Activated CD4-positive, alpha-beta T cell treated with anti-CD3 and anti-CD28 coated beads for 48 hours (primary cell): Measurements from ENCODE around the gene ROBO1.

ENCODE experiments used
- DNase-seq: peaks from one replicate; pipeline ENCODE4 v3.0.0-alpha.2; 2020

Gene ROBO1

DNA sequence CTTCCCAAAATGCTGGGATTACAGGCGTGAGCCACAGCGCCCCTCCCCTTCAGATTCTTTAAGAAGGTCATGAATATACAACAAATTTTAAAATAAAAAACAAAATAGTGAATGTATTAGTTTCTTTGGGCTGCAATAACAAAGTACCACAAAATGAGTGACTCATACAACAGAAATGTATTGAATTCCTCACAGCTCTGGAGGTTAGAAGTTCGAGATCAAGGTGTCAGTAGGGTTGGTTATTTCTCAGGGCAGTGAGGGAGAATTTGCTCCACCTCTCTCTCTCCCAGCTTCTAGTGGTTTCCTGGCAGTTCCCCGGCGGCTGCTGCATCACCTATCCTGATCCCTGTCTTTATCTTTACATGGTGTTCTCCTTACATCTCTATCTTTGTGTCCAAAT lies 804.0 kb downstream of the ROBO1 start:
- DNase-seq, result no peak

DNA sequence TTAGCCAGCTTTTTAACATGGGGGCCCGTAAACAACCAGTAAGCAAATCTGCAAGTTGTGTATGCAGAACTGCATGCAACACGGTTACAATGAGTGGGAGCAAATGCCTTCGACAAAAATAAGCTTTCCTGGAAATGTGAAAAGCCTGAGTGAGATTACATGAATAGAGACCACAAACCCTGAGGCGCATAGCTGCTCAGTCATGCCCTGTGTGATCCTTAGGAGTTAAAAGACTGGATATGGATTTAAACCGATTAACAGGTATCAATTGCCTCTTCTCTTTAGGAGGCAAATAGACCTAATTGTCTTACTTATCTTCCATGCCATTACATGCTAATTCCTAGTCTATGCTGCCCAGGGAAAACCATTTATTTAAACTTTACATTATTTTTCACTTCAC lies 810.3 kb downstream of the ROBO1 start:
- no peak for DNase-seq

DNA sequence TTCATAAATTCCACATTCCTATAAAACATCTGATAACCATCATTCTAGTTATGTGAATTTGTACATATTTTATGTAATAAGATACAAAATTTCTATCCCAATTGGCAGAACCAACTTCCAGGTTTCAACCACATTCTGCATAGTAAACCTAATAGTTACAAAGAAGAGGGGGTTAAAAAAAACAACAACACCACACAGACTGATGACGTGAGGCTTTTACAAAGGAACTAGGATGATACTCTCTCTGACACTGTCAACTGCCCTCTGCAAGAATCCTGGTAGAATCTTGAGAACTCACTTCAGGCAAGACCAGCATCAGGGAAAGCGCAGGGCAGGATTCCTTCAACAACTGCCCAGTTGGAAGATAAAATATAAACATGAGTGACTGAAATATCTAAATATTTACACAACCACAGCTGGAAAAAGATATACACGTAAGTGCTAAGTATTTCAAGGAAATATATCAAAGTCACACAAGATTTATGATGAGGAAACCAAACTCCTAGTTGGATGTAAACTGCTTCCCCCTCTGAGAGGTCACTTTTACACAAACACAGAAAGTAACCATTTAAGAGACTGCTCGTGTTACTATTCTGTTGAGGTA lies 816.4 kb downstream of the ROBO1 start:
- DNase-seq, result no peak

DNA sequence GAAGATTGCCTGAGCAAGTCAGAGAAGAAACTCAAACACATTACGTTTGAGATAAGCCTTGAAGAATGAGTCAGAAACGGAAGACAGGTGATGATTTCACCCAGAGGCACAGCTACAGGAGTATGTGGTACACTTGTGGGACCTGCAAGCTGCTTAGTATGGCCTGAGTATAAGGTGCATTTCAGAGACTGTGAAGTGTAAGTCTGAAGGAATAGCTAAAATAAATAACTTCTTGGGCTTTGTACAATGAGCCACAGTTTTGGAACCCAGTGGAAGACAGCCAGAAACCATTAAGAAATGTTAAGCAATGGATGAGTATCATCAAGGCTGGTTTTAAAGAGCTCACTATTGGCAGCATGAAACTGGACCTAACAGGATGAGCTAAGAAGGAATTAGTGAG lies 826.2 kb downstream of the ROBO1 start:
- no peak for DNase-seq

DNA sequence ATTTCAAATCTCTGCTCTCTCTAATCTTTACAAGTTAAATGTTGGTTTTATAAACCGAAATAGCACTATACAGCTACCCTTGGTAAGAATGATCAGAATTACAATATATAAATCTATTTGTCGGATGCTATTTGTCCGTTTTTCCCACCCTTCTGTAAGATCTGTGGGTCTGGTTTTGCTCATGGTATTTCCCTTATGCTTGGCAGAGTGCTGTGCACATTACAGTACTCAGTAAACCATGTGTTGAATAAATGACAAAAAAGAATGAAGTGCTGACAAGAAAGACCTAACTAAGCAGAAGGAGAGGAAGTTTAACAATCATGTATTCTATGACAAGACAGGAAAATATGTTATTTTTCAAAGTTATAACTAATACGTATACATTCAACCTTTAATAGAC lies 827.2 kb downstream of the ROBO1 start:
- DNase-seq, result no peak

DNA sequence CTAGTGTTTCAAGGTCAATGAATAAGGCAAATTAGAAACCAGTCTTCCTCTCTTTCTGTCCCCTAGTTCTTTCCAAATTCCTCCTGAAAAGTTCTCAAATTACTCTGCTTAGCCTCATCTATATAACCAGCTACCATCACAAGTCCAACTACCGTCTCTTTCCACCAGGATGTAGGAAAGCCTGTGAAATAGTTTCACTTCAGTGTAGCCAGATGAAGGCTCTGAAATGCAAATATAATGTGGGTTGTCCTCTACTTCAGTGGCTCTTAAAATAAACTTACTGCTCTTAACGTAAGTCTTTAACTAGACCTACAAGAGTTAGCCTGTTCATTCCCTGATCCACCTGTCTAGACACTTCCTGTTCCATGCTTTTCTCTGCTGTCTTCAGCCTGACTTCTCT lies 827.7 kb downstream of the ROBO1 start:
- DNase-seq, result no peak

DNA sequence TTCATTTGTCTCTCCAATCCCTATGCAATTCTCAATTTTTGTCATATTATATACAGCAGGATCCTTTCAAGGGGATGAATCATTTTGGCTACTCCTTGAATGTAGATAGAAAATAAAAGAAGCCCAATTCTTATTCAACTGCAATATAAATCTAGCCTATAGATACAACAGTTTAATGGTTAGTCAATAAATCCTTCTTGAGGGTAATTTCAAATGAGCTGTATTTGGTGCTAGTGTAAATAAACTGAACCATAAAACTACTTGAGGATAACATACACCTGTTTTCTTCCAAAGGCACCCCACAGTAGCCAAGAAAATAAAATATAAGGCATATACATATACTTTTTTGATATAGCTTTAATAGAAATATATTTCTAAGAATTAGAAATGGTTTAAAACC lies 830.3 kb downstream of the ROBO1 start:
- no peak for DNase-seq

DNA sequence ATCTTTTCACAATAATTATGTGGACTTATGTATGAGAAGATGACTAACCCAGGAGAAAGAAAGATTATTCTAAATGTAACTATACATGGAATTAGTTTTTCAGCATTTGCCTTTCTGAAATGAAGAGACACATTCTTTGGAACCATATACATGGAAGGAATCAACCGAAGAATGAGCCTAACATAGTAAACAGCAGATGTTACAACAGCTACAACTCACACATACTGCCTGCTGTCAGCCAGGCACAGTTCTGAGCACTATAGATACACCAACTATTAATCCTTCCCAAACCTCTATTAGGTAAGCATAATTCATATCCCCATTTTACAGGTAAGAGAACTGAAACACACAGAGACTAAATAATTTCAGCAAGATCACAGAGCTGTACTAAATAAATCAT lies 840.0 kb downstream of the ROBO1 start:
- DNase-seq, result no peak

DNA sequence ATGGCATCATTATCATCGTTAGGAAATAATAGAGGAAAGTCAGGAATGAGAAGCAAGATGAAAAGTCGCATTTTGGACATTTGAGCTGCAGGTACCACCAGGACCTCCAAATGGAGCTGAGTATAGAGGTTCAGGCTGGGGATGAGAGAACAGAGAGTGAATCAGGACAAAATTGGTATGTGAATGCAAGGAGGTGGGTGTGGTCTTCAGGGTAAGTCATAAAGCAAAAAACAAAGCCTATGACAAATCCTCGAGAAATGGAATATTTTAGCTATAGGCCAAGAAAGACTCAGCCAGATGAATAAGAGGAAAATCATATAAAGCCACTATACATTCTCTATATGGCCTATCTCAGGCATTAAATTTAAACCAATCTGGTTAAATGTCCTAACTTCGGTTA lies 841.3 kb downstream of the ROBO1 start:
- no peak for DNase-seq

DNA sequence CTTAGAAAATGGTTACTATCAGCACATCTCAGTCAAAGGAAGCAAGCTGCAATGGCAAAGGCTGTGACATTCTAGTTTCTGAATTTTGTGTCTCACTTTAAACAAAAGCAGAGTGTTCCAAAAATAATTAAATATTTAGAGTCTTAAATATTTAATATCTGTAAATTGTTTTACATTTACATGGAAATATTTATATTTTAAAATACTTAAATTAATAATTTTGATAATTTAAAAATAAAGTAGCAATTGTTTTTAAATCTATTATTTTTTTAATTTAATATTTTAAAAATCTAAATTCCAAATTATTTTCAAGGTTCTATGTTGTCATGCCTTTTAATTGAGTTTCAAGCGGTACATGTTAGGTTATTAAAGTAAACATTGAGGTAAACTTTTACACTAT lies 843.1 kb downstream of the ROBO1 start:
- no peak for DNase-seq

DNA sequence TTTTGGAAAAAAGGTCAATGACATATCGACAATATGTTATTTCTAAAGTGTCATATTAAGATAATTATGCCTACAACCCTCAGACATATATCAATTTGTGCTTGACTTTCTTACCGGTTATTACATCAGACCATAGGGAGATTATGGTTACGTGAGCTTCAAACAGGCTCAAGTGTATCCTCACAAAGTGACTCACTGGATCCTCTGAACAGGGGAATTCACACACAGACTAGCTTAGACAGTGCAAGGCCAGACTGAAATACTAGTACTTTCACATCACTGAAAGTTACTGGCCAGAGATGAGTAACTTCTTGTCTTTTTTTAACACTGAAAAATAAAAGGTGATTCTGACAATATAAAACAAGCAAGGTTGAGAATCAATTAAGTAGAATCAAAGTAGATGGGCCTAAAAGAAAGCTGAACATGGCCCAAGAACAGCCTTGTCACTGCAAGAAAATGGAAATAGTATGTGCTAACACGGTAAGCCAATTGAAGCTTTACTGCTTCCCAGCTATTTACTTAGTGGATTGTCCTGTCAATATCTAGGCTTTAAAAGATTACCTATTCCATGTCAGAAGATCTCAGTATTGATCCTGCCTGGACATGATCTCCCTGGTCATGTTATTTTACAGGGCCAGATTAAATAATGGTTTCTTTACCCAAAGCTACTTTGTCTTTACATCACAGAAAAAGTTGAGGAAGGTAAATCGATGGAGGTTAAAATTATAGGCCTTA lies 848.6 kb downstream of the ROBO1 start:
- DNase-seq, result no peak

DNA sequence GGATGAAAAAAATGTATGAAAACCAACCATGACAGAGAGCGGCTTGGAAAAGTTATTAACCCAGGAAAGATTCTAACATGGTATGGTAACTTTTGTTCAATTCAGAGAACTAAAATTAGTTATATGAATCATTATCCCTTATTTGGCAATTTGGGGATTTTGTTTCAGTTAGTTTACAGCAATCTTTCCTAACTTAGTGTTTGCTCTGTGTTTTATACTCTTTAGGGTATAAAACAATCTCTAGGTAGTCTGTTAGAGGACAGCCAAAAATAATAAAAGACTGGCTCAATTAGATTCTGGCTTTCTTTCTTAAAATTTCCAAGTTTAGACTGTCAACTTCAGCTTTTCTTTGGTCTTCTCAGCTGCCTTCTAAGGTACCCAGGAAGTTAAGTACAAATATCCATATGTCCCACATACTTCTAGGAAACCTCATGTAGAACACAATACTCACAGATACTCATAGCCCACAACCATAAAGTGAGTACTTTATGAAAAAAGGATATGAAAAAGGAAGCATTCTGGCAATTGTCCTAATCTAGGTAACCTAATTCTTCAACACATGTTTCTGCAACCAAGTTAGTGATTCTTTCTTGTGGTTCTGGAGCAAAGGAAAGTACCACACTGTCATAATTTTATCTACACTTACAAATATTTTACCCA lies 849.3 kb downstream of the ROBO1 start:
- no peak for DNase-seq

DNA sequence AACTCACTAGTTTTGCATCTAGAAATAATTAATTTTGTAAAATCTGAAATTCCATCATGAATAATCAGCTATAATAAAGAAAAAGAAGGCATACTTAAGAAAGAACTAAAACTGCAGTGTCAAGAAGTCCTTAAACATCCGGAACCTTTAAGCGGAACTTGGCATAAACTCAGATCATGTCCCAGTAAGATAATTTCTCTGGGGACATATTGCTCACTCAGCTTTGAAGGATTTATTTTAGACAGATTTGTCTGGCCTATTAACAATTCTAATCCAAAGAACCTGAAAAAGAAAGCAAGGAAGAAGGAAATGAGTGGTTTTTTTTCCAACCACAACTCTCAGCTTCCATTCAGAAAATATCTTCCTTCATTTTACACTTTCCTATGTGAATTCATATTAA lies 850.3 kb downstream of the ROBO1 start:
- DNase-seq, result no peak

DNA sequence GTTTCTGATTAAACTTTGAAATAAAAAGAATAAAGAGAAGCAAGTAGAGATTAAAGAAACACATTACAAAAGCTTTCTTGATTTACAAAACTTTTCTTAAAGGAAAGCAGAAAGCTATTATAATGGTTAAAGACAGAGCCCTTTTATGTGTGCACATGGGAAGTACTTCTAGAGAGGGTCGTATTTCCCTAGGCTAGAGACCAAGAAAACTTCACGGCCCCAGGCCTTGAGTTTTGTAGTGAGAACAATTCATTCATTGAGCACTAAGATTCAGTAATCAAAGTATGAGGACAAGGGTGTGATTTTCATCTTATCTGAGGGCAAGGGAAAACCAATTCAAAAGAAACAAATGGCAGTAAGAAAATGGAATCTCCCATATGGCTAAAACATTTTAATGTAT lies 854.1 kb downstream of the ROBO1 start:
- DNase-seq, result no peak

DNA sequence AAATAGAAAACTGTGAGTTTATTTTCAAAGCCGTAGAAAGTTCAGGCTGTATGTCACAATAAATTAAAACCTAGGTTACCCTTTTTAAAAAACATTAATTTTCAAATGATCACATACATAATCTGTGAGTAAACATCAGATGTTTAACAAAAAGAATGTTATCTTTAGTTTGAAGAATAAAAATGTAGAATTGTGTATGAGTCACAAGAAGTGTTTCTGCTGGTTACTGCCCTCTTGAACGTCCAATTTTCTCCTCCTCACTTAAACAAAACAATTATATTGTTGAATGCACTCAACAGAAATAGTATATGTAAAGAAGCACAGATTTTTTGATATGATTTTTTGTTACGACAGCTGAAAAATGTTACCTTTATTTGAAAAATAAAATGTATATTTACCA lies 855.1 kb downstream of the ROBO1 start:
- DNase-seq, result no peak

DNA sequence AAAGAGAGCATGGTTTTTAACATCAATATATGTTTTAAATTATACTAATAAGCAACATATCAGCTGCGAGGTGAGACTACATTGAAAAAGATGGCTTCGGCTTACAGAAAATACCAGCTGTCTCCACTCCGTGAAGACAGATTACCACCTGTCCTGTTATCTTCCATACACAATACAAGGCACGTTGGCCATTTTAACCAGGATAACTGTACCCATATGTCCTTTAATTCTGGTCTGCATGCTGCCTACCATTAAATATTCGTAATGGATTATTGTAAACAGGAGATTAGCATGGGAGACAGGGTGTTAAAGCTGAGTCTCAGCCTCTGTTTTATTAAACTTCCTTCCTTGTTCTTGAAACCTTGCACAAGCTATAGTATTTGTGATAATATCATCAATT lies 855.5 kb downstream of the ROBO1 start:
- DNase-seq, result no peak

DNA sequence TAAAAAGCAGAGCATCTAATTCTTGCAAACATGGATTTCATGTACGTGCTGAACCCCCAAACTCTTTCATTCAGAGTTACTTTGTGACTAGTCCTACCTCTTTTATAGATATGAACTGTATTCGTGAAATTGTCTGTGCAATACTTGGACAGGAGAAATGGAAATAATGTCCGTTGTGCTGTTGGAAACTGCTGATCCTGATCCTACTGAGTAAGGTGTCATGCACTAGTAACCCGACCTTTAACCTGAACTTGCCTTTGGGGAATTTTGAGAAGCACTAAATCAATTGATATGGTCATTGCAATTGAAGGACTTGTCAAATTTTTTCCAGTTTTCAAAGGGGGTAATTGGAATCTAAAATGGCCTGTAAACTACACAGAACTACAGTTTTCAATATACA lies 856.4 kb downstream of the ROBO1 start:
- no peak for DNase-seq

DNA sequence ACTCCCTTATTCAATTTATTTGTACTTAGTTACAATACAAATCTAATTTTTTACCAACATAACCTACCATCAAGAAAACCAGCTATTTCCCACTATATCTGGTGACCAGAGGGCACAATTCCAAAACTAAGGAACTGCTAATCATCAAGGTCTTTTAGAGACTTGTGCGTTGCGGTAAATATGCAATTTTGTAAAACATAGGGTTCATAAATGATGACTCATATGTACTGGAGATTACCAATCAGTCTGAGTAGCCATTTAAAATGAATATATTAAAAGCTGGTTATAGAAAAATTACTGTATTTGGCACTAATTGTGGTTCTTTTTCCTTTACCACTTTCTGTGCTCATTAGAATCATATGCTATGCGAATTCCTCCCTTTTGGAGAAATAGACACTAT lies 859.6 kb downstream of the ROBO1 start:
- DNase-seq, result no peak

DNA sequence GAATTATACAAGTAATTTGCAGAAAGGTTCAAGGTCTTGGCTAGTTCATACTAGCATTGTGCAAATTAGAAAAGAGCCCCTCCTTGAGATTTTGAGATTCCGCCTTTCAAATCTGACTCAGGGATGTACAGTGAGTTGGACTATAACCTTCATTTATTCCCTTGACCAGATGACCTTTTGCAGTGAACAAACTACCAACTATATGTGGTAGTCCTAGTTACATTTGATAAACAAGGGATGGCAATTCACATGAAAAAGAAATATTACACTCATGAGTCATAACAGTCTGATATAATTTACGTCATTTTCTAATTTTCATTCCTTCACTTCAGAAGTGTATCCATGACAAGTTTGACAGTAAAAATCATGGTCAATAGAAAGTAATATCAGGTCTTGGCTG lies 860.4 kb downstream of the ROBO1 start:
- DNase-seq, result no peak

DNA sequence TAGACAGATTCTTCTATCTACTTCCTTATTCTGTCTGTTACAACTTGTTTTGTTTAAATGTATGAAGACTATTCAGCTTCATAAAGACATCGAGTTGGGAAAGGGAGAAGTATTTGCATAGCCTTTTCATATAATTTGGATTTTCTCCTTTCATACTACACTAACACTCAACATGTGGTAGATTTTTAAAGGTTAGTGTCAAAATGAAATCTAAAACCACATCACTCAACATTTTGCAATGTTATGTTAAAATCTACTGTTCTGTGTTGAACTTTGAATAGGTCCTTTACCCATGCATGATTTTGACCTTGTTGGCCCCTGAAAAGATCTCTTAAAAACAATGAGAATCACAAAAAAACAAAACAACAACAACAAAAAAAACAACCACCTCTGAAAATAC lies 860.9 kb downstream of the ROBO1 start:
- no peak for DNase-seq

DNA sequence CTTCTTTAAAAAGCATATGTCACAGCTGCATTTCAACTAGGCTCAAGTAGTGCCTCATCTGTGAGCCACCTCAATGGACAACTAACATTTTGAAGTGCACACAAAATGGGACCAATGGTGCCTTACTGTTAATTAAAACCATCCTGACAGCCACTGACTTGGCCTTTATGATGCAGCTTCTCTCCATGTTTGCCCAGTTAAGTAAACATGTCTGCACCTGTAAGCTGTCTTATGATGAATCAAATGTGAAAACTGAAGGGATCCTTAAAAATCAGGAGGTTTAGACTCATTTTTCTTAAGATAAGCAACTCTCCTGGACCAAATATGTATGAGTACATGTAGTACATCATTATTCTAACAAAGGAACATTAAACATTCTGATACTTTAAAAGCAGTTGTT lies 861.6 kb downstream of the ROBO1 start:
- DNase-seq, result no peak

DNA sequence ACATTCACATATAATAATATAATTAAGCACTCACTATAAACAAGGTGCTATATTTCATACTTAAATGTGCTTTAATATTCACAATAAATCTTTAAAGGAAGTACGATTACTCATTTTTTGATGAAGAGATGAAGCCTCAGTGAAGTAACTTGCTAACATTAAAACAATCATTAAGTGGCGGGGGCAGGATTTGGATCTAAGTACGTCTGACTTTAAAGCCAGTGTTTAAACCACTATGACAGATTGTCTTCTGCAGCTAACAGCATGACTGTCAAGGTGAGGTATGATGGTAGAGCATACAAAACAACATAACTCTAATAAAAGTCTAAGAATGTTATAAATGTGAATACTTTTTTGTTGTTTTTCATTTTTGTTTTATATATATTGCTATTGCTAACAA lies 862.1 kb downstream of the ROBO1 start:
- no peak for DNase-seq

DNA sequence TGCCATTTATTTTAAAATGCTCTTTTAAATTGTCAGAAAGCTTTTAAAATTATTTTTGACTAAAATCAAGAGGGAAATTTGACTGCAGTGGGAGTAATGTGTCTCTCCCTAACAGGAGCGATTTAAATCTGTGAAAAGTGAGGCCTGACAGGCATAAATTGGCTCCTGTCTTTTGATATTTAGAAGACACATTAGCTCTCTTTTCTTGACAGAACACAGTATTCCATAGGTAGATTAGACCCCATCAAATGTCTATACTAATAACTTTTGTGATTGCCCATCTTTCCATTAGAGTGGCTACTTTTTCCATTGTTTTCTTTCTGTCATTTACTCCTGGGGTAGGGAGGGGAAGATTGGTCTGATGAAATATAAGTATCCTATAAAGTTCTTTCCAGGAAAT lies 866.3 kb downstream of the ROBO1 start:
- DNase-seq, result no peak

DNA sequence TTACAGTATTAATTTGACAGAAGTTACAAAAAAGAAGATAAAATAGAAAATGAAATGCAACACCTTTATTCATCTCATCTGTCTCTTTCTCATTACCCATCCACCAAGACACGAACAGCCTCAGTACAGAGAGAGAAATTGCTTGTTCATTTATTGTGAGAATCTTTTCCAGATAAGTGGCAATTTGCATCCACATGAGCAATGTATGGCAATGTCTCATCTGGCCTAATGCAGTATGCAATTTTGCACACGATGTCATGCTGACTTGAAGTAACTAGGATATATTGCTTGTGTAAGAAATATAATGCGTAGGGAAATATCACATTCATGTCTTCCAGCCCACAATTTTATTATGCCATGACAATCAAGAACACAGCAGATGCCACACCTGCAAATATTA lies 866.9 kb downstream of the ROBO1 start:
- DNase-seq, result no peak

DNA sequence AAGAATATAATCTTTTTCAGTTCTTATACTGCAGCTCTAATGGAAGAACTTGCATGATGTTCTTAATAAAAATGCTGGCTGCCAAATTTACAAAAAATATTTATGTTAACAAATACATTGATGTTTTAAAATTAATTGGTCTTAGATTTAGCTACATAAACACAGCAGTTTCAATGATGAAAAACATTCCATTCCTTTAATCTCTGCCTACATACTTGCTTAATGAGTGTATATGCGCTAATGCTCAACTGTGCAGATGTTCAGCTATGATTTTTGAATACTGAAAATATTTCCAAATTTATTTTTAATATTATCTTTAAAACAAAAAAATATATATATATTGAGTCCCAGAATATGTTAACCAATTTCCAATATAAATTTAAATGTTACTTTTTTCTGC lies 867.4 kb downstream of the ROBO1 start:
- no peak for DNase-seq
